HG02970 (cell line): ENCODE data around the gene RIOK1.
"Not testable (repeated sequence)": the region's sequence is repeated elsewhere in the genome, so short reads cannot be mapped to it uniquely, and the experiment has no call there.

ENCODE experiments used
- ATAC-seq: cut with Tn5 transposase; IDR thresholded peaks from one replicate; pipeline ENCODE4 v1.9.1; 2021; ENCODE audit warnings: mild to moderate bottlenecking, moderate library complexity, moderate number of reproducible peaks; ENCODE audit not compliant: unreplicated experiment, low FRiP score

The RIOK1 gene

DNA sequence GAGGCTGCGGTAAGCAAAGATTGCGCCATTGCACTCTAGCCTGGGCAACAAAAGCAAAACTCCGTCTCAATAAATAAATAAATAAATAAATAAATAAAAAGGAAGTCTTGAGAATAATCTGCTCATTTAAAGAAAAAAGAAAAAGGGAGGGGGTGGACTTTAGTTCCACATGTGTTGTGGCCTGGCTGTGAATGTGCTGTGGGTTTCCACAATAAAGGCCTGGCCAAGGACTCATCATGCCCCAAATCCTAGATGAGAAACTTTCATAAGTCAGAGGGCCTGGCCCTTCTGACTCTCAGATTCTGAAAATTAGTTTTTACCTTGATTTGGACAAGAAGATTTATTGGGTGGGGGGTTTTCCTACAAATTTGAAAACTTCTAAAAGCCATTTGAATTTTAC lies 48.4 kb downstream of the RIOK1 start:
- ATAC-seq: no peak

- ATAC-seq: no peak
Measured at GRCh38 chr6:7439228-7439627, 49.6 kb downstream of the RIOK1 start.

DNA sequence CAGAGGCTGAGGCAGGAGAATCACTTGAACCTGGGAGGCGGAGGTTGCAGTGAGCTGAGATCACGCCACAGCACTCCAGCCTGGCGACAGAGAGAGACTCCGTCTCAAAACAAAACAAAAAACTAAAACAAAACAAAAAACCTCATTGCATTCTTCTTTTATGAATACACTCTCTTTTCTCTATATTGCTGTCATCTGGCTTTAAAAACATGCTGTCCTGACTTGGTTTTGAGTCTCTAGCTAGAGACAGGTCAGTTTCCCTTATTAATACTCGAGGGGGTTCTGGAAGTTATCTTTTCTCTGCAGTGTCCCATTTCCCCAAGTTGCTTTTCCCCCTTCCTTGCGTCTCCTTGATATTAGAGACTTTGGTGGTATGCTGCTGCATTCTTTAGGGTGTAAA lies 50.9 kb downstream of the RIOK1 start:
- no peak for ATAC-seq

- no peak for ATAC-seq
Measured at GRCh38 chr6:7441048-7441775, 51.6 kb downstream of the RIOK1 start.

DNA sequence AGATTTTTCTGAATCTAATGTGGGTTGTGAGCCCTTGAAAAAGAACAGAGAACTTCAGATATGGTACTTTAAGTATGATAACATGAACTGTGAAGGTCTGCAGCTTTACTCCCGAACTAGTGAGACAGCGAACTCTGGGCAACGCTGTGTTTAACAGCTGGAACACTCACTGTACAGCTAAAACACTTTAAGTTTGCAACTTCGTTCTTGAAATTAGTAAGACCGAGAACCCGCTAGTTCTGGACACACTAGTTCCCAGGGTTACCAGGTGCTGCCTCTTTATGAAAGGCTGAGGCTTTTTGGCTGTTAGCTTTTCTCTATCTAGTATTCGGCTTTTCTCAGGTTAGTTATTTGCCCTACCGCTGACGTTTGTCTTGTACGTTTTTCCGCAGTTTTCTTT lies 52.9 kb downstream of the RIOK1 start:
- ATAC-seq: no peak

GRCh38 chr6:7445101-7445500 lies 55.5 kb downstream of the RIOK1 start:
- no peak for ATAC-seq

- no peak for ATAC-seq
Measured at GRCh38 chr6:7445885-7446461, 56.4 kb downstream of the RIOK1 start.

DNA sequence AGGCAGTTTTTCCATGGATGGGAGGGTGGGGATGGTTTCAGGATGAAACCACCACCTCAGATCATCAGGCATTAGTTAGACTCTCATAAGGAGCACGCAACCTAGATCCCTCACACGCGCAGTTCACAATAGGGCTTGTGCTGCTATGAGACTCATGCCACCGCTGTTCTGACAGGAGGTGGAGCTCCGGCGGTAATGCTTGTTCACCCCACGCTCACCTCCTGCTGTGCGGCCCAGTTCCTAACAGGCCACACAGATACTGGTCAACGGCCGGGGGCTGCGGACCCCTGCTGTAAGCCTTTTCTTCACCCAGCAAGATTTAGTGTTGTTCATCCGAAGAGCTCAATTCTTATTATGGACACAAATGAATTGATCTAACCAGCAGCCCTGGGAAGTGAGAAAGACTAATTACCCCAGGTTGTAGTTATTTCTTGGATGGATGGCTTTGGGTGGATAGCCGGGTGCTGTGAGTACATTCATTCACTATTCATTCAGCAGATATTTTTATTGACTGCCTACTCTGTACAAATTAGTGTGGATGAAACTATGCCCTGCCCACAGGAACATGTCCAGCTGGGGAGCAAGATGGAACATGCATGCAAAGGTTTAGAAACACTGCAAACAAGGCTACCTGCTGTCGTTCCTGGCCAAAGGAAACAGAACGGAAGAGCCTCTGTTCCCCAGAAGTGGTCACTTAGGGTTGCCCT lies 57.2 kb downstream of the RIOK1 start:
- no peak for ATAC-seq

- no peak for ATAC-seq
Measured at GRCh38 chr6:7448232-7448631, 58.6 kb downstream of the RIOK1 start.

DNA sequence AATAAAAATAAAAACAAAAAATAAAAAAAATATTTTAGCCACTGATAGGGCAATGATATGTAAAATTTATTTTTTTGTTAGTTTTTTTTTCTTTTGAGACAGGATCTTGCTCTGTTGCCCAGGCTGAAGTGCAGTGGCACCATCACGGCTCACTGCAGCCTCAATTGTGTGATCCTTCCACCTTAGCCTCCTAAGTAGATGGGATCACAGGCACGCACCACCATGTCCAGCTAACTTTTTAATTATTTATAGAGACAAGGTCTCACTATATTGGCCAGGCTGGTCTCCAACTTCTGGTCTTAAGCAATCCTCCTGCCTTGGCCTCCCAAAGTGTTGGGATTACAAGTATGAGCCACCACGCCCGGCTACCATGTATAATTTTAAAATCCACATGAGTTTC lies 59.4 kb downstream of the RIOK1 start:
- ATAC-seq: no peak

DNA sequence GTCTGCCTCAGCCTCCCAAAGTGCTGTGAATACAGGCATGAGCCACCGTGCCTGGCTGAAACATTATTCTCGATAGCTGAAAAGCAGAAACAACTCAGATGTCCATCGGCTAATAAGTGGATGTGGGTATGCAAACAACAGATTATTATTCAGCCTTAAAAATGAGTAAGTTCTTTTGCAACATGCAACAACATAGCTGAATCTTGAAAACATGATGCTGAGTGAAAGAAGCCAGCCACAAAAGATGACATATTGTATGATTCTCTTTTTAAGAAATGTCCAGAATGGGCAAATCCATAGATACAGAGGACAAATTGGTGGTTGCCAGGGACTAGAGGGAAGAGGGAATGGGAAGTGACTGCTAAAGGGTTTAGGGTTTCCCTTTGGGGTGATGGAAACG lies 61.7 kb downstream of the RIOK1 start:
- no peak for ATAC-seq

- no peak for ATAC-seq
Measured at GRCh38 chr6:7452898-7453297, 63.3 kb downstream of the RIOK1 start.

DNA sequence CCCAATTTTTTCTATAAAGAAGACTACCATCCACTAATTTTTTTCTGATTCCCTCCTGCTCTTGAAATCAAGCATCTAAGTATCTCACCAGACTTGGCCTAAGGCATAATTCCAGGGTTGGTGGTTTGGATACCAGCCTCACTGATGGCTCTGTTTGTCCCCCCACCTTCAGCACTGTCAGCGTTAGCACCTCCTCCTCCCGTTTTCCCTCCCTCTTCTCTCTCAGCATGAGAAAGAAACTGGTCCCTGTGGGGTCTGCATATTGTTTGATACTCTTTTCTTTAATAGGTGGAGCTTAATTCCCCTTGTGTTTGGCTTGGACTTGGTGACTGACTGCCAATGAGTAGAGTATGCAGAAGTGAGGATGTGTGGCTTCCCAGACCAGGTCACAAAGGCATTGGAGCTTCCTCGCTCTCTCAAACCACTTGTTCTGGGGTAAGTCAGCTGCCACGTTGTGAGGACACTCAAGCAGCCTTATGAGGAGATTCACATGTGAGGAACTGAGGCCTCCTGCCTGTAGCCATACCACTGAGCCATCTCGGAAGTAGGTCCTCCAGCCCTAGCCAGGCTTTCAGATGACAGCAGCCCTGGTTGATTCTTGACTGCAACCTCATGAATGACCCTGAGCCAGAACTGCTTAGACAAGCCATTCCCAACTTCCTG lies 65.2 kb downstream of the RIOK1 start:
- ATAC-seq: no peak

GRCh38 chr6:7456302-7456701 lies 66.7 kb downstream of the RIOK1 start:
- not testable (repeated sequence) for ATAC-seq

DNA sequence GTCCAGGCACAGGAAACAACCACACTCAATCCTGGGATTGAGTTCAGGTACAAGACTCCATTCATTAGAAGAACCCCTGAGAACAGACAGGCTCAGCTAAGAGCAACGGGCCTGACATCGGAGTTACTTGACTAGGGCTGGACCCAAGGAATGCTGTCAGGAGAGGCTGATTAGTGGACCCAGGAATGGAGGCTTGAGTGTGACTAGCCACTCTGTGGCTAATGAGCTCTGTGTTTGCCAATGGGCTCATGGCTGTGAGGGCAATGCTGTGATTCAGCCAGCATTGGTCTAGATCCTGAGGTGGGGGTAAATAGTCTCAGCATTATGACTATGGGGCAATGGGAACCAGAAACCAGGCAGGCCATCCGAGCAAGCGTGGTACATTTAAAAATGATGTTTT lies 71.8 kb downstream of the RIOK1 start:
- no peak for ATAC-seq

- no peak for ATAC-seq
Measured at GRCh38 chr6:7463785-7464184, 74.2 kb downstream of the RIOK1 start.

GRCh38 chr6:7467007-7467897 lies 77.6 kb downstream of the RIOK1 start:
- ATAC-seq: no peak
